WTC11 (cell line): ENCODE measurements around the gene NOA1. TPM values are rescaled to one million over a fixed set of nuclear protein-coding genes. Genes with fewer than 3 reads are reported as not detected.

Experiments
- ATAC-seq: fragments of 200-7000 bp; cut with Tn5 transposase; 2 replicates; pipeline ENCODE4 v1.10.0; 2021; ENCODE audit warnings: mild to moderate bottlenecking, moderate library complexity
- CTCF ChIA-PET: fragments of 300-600 bp; sonication (Branson Sonifier 250); formaldehyde crosslinking; loops from one replicate; lab custom pipeline; 2021; ENCODE audit warnings: antibody characterized with exemption; lab: Charles Lee
- POLR2A ChIA-PET: fragments of 350-600 bp; sonication (Branson Sonifier 250); formaldehyde crosslinking; loops from one replicate; lab custom pipeline; 2021; ENCODE audit warnings: antibody characterized with exemption; lab: Charles Lee
- DNase-seq: peaks from one replicate; pipeline ENCODE4 v3.0.0; 2021; ENCODE audit warnings: low spot score
- H3K27ac Mint-ChIP-seq: 2 replicates; pipeline ENCODE4 v1.8.0; 2021; ENCODE audit warnings: mixed read lengths
- H3K27me3 Mint-ChIP-seq: 2 replicates; pipeline ENCODE4 v1.8.0; 2021; ENCODE audit warnings: low read depth, mild to moderate bottlenecking, moderate library complexity, mixed read lengths
- H3K36me3 Mint-ChIP-seq: 2 replicates; pipeline ENCODE4 v1.8.0; 2021; ENCODE audit warnings: mixed read lengths
- H3K4me1 Mint-ChIP-seq: 2 replicates; pipeline ENCODE4 v1.8.0; 2022; ENCODE audit warnings: mixed read lengths
- H3K4me3 Mint-ChIP-seq: 2 replicates; pipeline ENCODE4 v1.8.0; 2021; ENCODE audit warnings: mild to moderate bottlenecking, moderate library complexity, mixed read lengths
- H3K9me3 Mint-ChIP-seq: 2 replicates; pipeline ENCODE4 v1.8.0; 2021; ENCODE audit warnings: mixed read lengths
- ATF1 ChIP-seq: sonication (generic); formaldehyde crosslinking; IDR thresholded peaks from 2 replicates; pipeline ENCODE4 v1.8.1; 2023; ENCODE audit warnings: mild to moderate bottlenecking, moderate library complexity, missing genetic modification reagents
- IRF2 ChIP-seq: sonication (generic); formaldehyde crosslinking; IDR thresholded peaks from 2 replicates; pipeline ENCODE4 v1.8.0; 2022; ENCODE audit warnings: low read depth, missing genetic modification reagents, borderline replicate concordance
- MXD4 ChIP-seq: fragments of 250-450 bp; sonication (Bioruptor Pico); IDR thresholded peaks from 2 replicates; pipeline ENCODE4 v1.8.0; 2021; ENCODE audit warnings: mild to moderate bottlenecking, moderate library complexity, borderline replicate concordance
- NFATC4 ChIP-seq: fragments of 250-450 bp; sonication (Bioruptor Pico); IDR thresholded peaks from 2 replicates; pipeline ENCODE4 v1.9.0; 2021; ENCODE audit warnings: mild to moderate bottlenecking
- NR1H2 ChIP-seq: sonication (generic); formaldehyde crosslinking; IDR thresholded peaks from 2 replicates; pipeline ENCODE4 v1.9.0; 2021; ENCODE audit warnings: mild to moderate bottlenecking, moderate library complexity, missing genetic modification reagents
- RORB ChIP-seq: fragments of 250-450 bp; sonication (Bioruptor Pico); IDR thresholded peaks from 2 replicates; pipeline ENCODE4 v1.9.0; 2021; ENCODE audit warnings: mild to moderate bottlenecking
- TEAD1 ChIP-seq: sonication (generic); formaldehyde crosslinking; IDR thresholded peaks from 2 replicates; pipeline ENCODE4 v1.8.0; 2022; ENCODE audit warnings: mild to moderate bottlenecking, missing genetic modification reagents
- ZNF121 ChIP-seq: sonication (generic); formaldehyde crosslinking; IDR thresholded peaks from 2 replicates; pipeline ENCODE4 v1.8.0; 2023; ENCODE audit warnings: missing genetic modification reagents
- ZNF423 ChIP-seq: fragments of 250-450 bp; sonication (Bioruptor Pico); IDR thresholded peaks from 2 replicates; pipeline ENCODE4 v2.1.2; 2022; ENCODE audit warnings: mild to moderate bottlenecking, moderate library complexity
- total RNA-seq: library from RNA; stranded (reverse); gene quantifications from 3 replicates; pipeline ENCODE4 v1.2.3, GENCODE V29; 2021
- TF ChIP-seq, protein P1 (sequence below): sonication (generic); formaldehyde crosslinking; IDR thresholded peaks from 2 replicates; pipeline ENCODE4 v1.8.1; 2022; ENCODE audit warnings: mild to moderate bottlenecking, moderate library complexity, missing genetic modification reagents
- TF ChIP-seq, protein P2 (sequence below): sonication (generic); formaldehyde crosslinking; IDR thresholded peaks from 2 replicates; pipeline ENCODE4 v1.8.1; 2022; ENCODE audit warnings: mild to moderate bottlenecking, missing genetic modification reagents, moderate library complexity, borderline replicate concordance
- TF ChIP-seq, protein P3 (sequence below): sonication (generic); formaldehyde crosslinking; IDR thresholded peaks from 2 replicates; pipeline ENCODE4 v1.8.0; 2023; ENCODE audit warnings: mild to moderate bottlenecking, missing genetic modification reagents
- TF ChIP-seq, protein P4 (sequence below): fragments of 250-450 bp; sonication (Bioruptor Pico); IDR thresholded peaks from 2 replicates; pipeline ENCODE4 v1.8.0; 2021; ENCODE audit warnings: mild to moderate bottlenecking
- TF ChIP-seq, protein P5 (sequence below): fragments of 250-450 bp; sonication (Bioruptor Pico); IDR thresholded peaks from 2 replicates; pipeline ENCODE4 v2.1.2; 2022; ENCODE audit warnings: mild to moderate bottlenecking, moderate library complexity
- TF ChIP-seq, protein P6 (sequence below): sonication (generic); formaldehyde crosslinking; IDR thresholded peaks from 2 replicates; pipeline ENCODE4 v1.8.0; 2023; ENCODE audit warnings: missing genetic modification reagents, mild to moderate bottlenecking, borderline replicate concordance

Gene NOA1
- total RNA-seq, 1 experiment from 2014 or later, result 35.7 TPM

DNA sequence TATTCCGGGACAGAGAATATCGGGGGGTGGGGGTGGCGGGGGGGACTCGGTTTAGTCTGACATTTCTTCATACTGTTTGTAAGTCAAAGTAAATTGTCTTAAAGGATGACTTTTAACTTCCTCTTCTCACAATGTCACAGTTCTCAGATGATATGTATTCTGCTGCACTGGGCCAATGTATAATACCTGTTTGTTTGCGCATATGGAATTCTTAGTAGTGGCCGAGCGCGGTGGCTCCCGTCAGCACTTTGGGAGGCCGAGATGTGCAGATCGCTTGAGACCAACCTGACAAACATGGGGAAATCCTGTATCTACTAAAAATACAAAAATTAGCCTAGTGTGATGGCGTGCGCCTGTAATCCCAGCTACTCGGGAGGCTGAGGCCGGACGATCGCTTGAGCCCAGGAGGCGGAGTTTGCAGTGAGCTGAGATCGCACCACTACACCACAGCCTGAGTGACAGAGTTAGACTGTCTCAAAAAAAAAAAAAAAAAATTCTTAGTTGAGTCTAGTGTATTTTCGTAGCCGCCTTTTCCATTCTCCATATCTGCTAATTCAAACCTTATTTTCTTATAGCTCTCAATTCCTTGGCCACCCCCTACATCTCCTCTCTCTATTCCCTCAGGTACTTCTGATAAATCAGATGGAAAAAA lies 2.1 kb upstream of the NOA1 start:
- H3K27ac Mint-ChIP-seq, result peak overlapping the region; percentile 72
- no peak for ATAC-seq
- no peak for TF ChIP-seq NR1H2
- TF ChIP-seq, protein P1, sequence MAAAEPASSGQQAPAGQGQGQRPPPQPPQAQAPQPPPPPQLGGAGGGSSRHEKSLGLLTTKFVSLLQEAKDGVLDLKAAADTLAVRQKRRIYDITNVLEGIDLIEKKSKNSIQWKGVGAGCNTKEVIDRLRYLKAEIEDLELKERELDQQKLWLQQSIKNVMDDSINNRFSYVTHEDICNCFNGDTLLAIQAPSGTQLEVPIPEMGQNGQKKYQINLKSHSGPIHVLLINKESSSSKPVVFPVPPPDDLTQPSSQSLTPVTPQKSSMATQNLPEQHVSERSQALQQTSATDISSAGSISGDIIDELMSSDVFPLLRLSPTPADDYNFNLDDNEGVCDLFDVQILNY (CRISPR knock-in tag), result no peak
- TF ChIP-seq, protein P2, sequence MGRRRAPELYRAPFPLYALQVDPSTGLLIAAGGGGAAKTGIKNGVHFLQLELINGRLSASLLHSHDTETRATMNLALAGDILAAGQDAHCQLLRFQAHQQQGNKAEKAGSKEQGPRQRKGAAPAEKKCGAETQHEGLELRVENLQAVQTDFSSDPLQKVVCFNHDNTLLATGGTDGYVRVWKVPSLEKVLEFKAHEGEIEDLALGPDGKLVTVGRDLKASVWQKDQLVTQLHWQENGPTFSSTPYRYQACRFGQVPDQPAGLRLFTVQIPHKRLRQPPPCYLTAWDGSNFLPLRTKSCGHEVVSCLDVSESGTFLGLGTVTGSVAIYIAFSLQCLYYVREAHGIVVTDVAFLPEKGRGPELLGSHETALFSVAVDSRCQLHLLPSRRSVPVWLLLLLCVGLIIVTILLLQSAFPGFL, result no peak
- TF ChIP-seq, protein P3, sequence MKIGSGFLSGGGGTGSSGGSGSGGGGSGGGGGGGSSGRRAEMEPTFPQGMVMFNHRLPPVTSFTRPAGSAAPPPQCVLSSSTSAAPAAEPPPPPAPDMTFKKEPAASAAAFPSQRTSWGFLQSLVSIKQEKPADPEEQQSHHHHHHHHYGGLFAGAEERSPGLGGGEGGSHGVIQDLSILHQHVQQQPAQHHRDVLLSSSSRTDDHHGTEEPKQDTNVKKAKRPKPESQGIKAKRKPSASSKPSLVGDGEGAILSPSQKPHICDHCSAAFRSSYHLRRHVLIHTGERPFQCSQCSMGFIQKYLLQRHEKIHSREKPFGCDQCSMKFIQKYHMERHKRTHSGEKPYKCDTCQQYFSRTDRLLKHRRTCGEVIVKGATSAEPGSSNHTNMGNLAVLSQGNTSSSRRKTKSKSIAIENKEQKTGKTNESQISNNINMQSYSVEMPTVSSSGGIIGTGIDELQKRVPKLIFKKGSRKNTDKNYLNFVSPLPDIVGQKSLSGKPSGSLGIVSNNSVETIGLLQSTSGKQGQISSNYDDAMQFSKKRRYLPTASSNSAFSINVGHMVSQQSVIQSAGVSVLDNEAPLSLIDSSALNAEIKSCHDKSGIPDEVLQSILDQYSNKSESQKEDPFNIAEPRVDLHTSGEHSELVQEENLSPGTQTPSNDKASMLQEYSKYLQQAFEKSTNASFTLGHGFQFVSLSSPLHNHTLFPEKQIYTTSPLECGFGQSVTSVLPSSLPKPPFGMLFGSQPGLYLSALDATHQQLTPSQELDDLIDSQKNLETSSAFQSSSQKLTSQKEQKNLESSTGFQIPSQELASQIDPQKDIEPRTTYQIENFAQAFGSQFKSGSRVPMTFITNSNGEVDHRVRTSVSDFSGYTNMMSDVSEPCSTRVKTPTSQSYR, result no peak
- TF ChIP-seq, protein P4, sequence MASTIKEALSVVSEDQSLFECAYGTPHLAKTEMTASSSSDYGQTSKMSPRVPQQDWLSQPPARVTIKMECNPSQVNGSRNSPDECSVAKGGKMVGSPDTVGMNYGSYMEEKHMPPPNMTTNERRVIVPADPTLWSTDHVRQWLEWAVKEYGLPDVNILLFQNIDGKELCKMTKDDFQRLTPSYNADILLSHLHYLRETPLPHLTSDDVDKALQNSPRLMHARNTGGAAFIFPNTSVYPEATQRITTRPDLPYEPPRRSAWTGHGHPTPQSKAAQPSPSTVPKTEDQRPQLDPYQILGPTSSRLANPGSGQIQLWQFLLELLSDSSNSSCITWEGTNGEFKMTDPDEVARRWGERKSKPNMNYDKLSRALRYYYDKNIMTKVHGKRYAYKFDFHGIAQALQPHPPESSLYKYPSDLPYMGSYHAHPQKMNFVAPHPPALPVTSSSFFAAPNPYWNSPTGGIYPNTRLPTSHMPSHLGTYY (CRISPR knock-in tag), result no peak
- TF ChIP-seq ZNF423 (CRISPR knock-in tag), result no peak
- TF ChIP-seq NFATC4 (CRISPR knock-in tag), result no peak
- no peak for TF ChIP-seq MXD4 (CRISPR knock-in tag)
- TF ChIP-seq ZNF121 (CRISPR knock-in tag), result no peak
- TF ChIP-seq, protein P5, sequence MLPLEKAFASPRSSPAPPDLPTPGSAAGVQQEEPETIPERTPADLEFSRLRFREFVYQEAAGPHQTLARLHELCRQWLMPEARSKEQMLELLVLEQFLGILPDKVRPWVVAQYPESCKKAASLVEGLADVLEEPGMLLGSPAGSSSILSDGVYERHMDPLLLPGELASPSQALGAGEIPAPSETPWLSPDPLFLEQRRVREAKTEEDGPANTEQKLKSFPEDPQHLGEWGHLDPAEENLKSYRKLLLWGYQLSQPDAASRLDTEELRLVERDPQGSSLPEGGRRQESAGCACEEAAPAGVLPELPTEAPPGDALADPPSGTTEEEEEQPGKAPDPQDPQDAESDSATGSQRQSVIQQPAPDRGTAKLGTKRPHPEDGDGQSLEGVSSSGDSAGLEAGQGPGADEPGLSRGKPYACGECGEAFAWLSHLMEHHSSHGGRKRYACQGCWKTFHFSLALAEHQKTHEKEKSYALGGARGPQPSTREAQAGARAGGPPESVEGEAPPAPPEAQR (CRISPR knock-in tag), result no peak
- TF ChIP-seq TEAD1 (CRISPR knock-in tag), result no peak
- TF ChIP-seq, protein P6, sequence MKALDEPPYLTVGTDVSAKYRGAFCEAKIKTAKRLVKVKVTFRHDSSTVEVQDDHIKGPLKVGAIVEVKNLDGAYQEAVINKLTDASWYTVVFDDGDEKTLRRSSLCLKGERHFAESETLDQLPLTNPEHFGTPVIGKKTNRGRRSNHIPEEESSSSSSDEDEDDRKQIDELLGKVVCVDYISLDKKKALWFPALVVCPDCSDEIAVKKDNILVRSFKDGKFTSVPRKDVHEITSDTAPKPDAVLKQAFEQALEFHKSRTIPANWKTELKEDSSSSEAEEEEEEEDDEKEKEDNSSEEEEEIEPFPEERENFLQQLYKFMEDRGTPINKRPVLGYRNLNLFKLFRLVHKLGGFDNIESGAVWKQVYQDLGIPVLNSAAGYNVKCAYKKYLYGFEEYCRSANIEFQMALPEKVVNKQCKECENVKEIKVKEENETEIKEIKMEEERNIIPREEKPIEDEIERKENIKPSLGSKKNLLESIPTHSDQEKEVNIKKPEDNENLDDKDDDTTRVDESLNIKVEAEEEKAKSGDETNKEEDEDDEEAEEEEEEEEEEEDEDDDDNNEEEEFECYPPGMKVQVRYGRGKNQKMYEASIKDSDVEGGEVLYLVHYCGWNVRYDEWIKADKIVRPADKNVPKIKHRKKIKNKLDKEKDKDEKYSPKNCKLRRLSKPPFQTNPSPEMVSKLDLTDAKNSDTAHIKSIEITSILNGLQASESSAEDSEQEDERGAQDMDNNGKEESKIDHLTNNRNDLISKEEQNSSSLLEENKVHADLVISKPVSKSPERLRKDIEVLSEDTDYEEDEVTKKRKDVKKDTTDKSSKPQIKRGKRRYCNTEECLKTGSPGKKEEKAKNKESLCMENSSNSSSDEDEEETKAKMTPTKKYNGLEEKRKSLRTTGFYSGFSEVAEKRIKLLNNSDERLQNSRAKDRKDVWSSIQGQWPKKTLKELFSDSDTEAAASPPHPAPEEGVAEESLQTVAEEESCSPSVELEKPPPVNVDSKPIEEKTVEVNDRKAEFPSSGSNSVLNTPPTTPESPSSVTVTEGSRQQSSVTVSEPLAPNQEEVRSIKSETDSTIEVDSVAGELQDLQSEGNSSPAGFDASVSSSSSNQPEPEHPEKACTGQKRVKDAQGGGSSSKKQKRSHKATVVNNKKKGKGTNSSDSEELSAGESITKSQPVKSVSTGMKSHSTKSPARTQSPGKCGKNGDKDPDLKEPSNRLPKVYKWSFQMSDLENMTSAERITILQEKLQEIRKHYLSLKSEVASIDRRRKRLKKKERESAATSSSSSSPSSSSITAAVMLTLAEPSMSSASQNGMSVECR (CRISPR knock-in tag), result no peak
- TF ChIP-seq IRF2 (CRISPR knock-in tag), result no peak
- no peak for TF ChIP-seq RORB (CRISPR knock-in tag)
- no peak for TF ChIP-seq ATF1 (CRISPR knock-in tag)
- TF ChIP-seq, all 79 proteins: peak for 0
- Mint-ChIP-seq H3K4me3 (peak overlapping the region; percentile 99), H3K36me3 (peaks cover 9% of the 10 kb centered on the region; the same call in 1 of the 2 replicates), H3K27me3 (no peaks in the 10 kb centered on the region; the same call in 1 of the 2 replicates), H3K9me3 (no peaks in the 10 kb centered on the region), H3K4me1 (peaks cover 22% of the 10 kb centered on the region)
- no peak for DNase-seq
- ChIA-PET POLR2A (interaction anchor here (2.8 kb wide), 1 partner anchor 73 kb away, joined by 18 read pairs; the partner anchor contains the start of gene REST), CTCF (interaction anchor here (1.3 to 2.4 kb wide), 2 partner anchors 19 to 59 kb away, joined by 9 to 10 read pairs; no protein-coding TSS in a partner anchor)
